Measurements from ENCODE around the gene TMEM273. TPM values are rescaled to one million over a fixed set of nuclear protein-coding genes. Genes with fewer than 3 reads are reported as not detected.

The TMEM273 gene
- total RNA-seq, 1 experiment from 2014 or later = not detected

GRCh38 chr10:49176310-49177268 lies 11.6 kb downstream of the TMEM273 start (continued):
- no peak for TF ChIP-seq ZBTB33 (IDR thresholded peaks at IDR 0.05; ENCODE audit: extremely low read depth, insufficient replicate concordance, low read length)
- TF ChIP-seq FOSL1 (IDR thresholded peaks at IDR 0.05; ENCODE audit: low read depth) = no peak
- TF ChIP-seq JUND (IDR thresholded peaks at IDR 0.05) = no peak
- TF ChIP-seq, protein P1, sequence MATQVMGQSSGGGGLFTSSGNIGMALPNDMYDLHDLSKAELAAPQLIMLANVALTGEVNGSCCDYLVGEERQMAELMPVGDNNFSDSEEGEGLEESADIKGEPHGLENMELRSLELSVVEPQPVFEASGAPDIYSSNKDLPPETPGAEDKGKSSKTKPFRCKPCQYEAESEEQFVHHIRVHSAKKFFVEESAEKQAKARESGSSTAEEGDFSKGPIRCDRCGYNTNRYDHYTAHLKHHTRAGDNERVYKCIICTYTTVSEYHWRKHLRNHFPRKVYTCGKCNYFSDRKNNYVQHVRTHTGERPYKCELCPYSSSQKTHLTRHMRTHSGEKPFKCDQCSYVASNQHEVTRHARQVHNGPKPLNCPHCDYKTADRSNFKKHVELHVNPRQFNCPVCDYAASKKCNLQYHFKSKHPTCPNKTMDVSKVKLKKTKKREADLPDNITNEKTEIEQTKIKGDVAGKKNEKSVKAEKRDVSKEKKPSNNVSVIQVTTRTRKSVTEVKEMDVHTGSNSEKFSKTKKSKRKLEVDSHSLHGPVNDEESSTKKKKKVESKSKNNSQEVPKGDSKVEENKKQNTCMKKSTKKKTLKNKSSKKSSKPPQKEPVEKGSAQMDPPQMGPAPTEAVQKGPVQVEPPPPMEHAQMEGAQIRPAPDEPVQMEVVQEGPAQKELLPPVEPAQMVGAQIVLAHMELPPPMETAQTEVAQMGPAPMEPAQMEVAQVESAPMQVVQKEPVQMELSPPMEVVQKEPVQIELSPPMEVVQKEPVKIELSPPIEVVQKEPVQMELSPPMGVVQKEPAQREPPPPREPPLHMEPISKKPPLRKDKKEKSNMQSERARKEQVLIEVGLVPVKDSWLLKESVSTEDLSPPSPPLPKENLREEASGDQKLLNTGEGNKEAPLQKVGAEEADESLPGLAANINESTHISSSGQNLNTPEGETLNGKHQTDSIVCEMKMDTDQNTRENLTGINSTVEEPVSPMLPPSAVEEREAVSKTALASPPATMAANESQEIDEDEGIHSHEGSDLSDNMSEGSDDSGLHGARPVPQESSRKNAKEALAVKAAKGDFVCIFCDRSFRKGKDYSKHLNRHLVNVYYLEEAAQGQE (IDR thresholded peaks at IDR 0.05; ENCODE audit: low read depth) = no peak
- no peak for TF ChIP-seq ZFX (IDR thresholded peaks at IDR 0.05)
- TF ChIP-seq CEBPB (IDR thresholded peaks at IDR 0.05; ENCODE audit: low read depth) = no peak
- no peak for TF ChIP-seq POLR2AphosphoS5 (IDR thresholded peaks at IDR 0.05; ENCODE audit: low read depth, low read length)
